NT2/D1 (cell line): Measurements from ENCODE around the gene GPR39.

Experiments used
- YY1 ChIP-seq: IDR thresholded peaks from 2 replicates; pipeline ENCODE4 v1.6.1; 2011; ENCODE audit not compliant: insufficient read length, insufficient read depth
- ZNF274 ChIP-seq: IDR thresholded peaks from 2 replicates; pipeline ENCODE4 v1.6.1; 2011; ENCODE audit warnings: mild to moderate bottlenecking, low read depth, low read length

DNA sequence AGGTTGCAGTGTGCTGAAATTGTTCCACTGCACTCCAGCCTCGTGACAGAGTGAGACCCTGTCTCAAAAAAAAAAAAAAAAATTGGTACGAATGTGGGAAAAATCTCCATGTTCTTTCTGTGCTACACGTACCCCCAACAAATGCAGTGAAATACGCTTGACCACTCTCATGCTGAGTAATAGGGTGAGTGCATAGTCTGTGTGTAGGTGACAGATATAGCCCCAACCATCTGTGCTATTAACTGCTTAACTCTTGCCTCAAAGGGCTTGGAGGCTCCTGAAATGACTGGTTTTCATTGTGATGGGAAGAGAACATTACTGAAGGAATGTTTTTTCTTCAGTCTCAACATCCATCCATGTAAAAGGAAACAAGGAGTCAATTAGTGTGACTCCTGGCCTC lies 237.7 kb downstream of the GPR39 start:
- no peak for TF ChIP-seq YY1
- no peak for TF ChIP-seq ZNF274
